GM10248 (cell line): ENCODE results near the gene UBE3A.

ENCODE experiments used
- CTCF ChIA-PET: fragments of 300-600 bp; sonication (Branson Sonifier 250); formaldehyde crosslinking; extraction: SDS; loops from one replicate; lab custom pipeline; 2021; ENCODE audit warnings: antibody characterized with exemption; lab: Yijun Ruan, JAX
- POLR2A ChIA-PET: fragments of 350-650 bp; sonication (Branson Sonifier 250); formaldehyde crosslinking; extraction: SDS; loops from one replicate; lab custom pipeline; 2020; ENCODE audit warnings: antibody characterized with exemption; lab: Yijun Ruan, JAX
- DNase-seq: peaks from one replicate; pipeline ENCODE4 v3.0.0; 2012; ENCODE audit errors: extremely low spot score
- TF ChIP-seq, protein P1 (sequence below): IDR thresholded peaks from 2 replicates; pipeline ENCODE4 v1.5.1; 2012; ENCODE audit warnings: mild to moderate bottlenecking, low read depth; ENCODE audit errors: extremely low read depth, missing control alignments, control extremely low read depth

Gene UBE3A

GRCh38 chr15:25408929-25409328, 29.9 kb downstream of the UBE3A start:
- POLR2A ChIA-PET, result no interaction called here
- TF ChIP-seq, protein P1, sequence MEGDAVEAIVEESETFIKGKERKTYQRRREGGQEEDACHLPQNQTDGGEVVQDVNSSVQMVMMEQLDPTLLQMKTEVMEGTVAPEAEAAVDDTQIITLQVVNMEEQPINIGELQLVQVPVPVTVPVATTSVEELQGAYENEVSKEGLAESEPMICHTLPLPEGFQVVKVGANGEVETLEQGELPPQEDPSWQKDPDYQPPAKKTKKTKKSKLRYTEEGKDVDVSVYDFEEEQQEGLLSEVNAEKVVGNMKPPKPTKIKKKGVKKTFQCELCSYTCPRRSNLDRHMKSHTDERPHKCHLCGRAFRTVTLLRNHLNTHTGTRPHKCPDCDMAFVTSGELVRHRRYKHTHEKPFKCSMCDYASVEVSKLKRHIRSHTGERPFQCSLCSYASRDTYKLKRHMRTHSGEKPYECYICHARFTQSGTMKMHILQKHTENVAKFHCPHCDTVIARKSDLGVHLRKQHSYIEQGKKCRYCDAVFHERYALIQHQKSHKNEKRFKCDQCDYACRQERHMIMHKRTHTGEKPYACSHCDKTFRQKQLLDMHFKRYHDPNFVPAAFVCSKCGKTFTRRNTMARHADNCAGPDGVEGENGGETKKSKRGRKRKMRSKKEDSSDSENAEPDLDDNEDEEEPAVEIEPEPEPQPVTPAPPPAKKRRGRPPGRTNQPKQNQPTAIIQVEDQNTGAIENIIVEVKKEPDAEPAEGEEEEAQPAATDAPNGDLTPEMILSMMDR, result no peak
- CTCF ChIA-PET, result no interaction called here
- no peak for DNase-seq

GRCh38 chr15:25408428-25408827, 30.4 kb downstream of the UBE3A start:
- ChIA-PET POLR2A (no interaction called here), CTCF (no interaction called here)
- no peak for DNase-seq
- TF ChIP-seq, protein P1, result no peak

DNA sequence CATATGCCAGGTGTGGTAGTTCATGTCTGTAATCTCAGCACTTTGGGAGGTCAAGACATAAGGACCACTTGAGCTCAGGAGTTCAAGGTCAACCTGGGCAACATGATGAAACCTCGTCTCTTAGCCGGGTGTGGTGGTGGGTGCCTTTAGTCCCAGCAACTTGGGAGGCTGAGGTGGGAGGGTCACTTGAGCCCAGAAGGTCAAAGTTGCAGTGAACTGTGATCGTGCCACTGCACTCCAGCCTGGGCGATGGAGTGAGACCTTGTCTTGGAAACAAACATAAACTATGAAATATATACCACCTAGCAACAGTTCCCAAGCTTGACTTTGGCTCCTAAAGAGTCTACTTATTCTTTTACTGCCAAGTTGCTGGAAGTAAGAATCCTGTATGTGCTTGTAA, 30.9 kb downstream of the UBE3A start:
- POLR2A ChIA-PET, result no interaction called here
- CTCF ChIA-PET, result interaction anchor here (0.6 to 2.1 kb wide), 2 partner anchors 9 to 10 kb away, joined by 3 to 6 read pairs; no protein-coding TSS in a partner anchor
- TF ChIP-seq, protein P1, result no peak
- no peak for DNase-seq

- TF ChIP-seq, protein P1, result no peak
- ChIA-PET CTCF (interaction anchor here (1.3 to 2.1 kb wide), 2 partner anchors 9 to 22 kb away, joined by 4 to 6 read pairs; no protein-coding TSS in a partner anchor), POLR2A (no interaction called here)
- DNase-seq, result no peak
These were observed 32.0 kb downstream of the UBE3A start for GRCh38 chr15:25406846-25407245.

GRCh38 chr15:25406261-25406660, 32.6 kb downstream of the UBE3A start:
- DNase-seq, result no peak
- ChIA-PET CTCF (interaction anchor here (1.3 to 2.1 kb wide), 2 partner anchors 9 to 23 kb away, joined by 4 to 6 read pairs; no protein-coding TSS in a partner anchor), POLR2A (no interaction called here)
- TF ChIP-seq, protein P1, result no peak

- POLR2A ChIA-PET, result no interaction called here
- no peak for DNase-seq
- TF ChIP-seq, protein P1, result no peak
- CTCF ChIA-PET, result no interaction called here
These were observed 35.1 kb downstream of the UBE3A start for GRCh38 chr15:25403771-25404170.
